Measurements from ENCODE around the gene FMO1. TPM values are rescaled to one million over a fixed set of nuclear protein-coding genes. Genes with fewer than 3 reads are reported as not detected.
A peak's percentile ranks its signal among the peaks of the same experiment; 100 is the strongest.

Gene FMO1
- total and polyA plus RNA-seq, 2 of the 8 experiments (the other 6 are each of a cell fraction or from before 2014, with no cell fraction given): 0.11 TPM; not detected in 1

GRCh38 chr1:171217658-171218443 lies 30.4 kb upstream of the FMO1 start:
- H4K91ac ChIP-seq (replicated peaks; ENCODE audit: insufficient read length, low read length): peak overlapping the region; percentile 59
- H3K27ac ChIP-seq (ENCODE audit: low read depth, low read length): no peak overlapping the region
- no peak for FAIRE-seq
- H3K4me2 ChIP-seq (ENCODE audit: insufficient read depth in 1 of 2, low read depth in 2 of 2, low read length in 2 of 2): no peak overlapping the region
- H2AFZ ChIP-seq (ENCODE audit: low read length): no peak overlapping the region
- ChIA-PET CTCF (ENCODE audit: partially characterized antibody) (interaction anchor here (0.6 to 1.6 kb wide), 5 partner anchors 9 to 825 kb away, joined by 3 to 5 read pairs (median 4); no protein-coding TSS in a partner anchor), POLR2A (ENCODE audit: partially characterized antibody) (interaction anchor here (0.6 kb wide), 1 partner anchor 96 kb away, joined by 3 read pairs; no protein-coding TSS in a partner anchor)
- 0 out of 2 replicates have a peak overlapping the region, but pooled peaks have one; percentile 75 for H2AK5ac ChIP-seq (ENCODE audit: low read depth, low read length)
- no peak overlapping the region for H3K14ac ChIP-seq (ENCODE audit: insufficient read length)
- peaks cover under 1 to 22% (median 17%) of the 10 kb centered on the region in 4 experiments; a peak in 6 of 7 replicates for H3K4me1 ChIP-seq (replicated peaks in 1 of 4; ENCODE audit: control insufficient read depth in 3 of 4, insufficient read depth in 4 of 4, low read length in 3 of 4)
- H2BK5ac ChIP-seq (ENCODE audit: low read depth, low read length): peak overlapping the region; percentile 38; the same call in 1 of the 2 replicates
- H2BK120ac ChIP-seq (replicated peaks; ENCODE audit: low read depth, low read length): peak overlapping the region; percentile 65
- H3K79me2 ChIP-seq (ENCODE audit: control insufficient read depth in 1 of 2, insufficient read depth in 2 of 2, low read length in 2 of 2): no peaks in the 10 kb centered on the region
- H3K56ac ChIP-seq (replicated peaks; ENCODE audit: insufficient read length, low read depth, low read length): no peak overlapping the region
- H3K79me1 ChIP-seq (ENCODE audit: low read depth, low read length): no peaks in the 10 kb centered on the region
- H3K4me3 ChIP-seq (ENCODE audit: extremely low read depth in 1 of 4, insufficient read depth in 2 of 4, low read depth in 3 of 4, low read length in 4 of 4): no peak overlapping the region
- no peaks in the 10 kb centered on the region for H3K27me3 ChIP-seq (replicated peaks in 1 of 4; ENCODE audit: control insufficient read depth in 3 of 4, extremely low read depth in 1 of 4, insufficient read depth in 3 of 4, low read length in 3 of 4)
- H2BK15ac ChIP-seq (ENCODE audit: low read length): no peak overlapping the region; the same call in 1 of the 2 replicates
- no peak overlapping the region for H3K23ac ChIP-seq (ENCODE audit: insufficient read length)
- peak overlapping the region; percentile 51; the same call in 1 of the 2 replicates for H2BK20ac ChIP-seq (ENCODE audit: low read length)
- H3K9ac ChIP-seq (replicated peaks in 1 of 4; ENCODE audit: extremely low read depth in 1 of 4, low read depth in 3 of 4, low read length in 3 of 4): no peak overlapping the region
- H2BK12ac ChIP-seq (ENCODE audit: low read depth, low read length): peak overlapping the region; percentile 10; the same call in 1 of the 2 replicates
- peaks cover 5 to 6% of the 10 kb centered on the region in 2 experiments; a peak in 2 of 4 replicates for H3K9me3 ChIP-seq (ENCODE audit: insufficient read depth in 2 of 2, low read depth in 1 of 2, low read length in 1 of 2)
- H4K5ac ChIP-seq (ENCODE audit: insufficient read length, low read depth, low read length): no peak overlapping the region
- H3K18ac ChIP-seq (ENCODE audit: extremely low read depth, low read length): peak overlapping the region; percentile 35
- no peak for DNase-seq (ENCODE audit: low read depth in 1 of 2, low spot score in 2 of 2)
- peaks cover 0 to 7% (median 3%) of the 10 kb centered on the region in 4 experiments; a peak in 2 of 8 replicates for H3K36me3 ChIP-seq (ENCODE audit: control insufficient read depth in 2 of 4, insufficient read depth in 4 of 4, low read length in 3 of 4)
- 91% methylated on average over 9 of the region's 9 CpGs; no CpG with 5 or more reads in 1 of the 2 experiments for WGBS, 2 experiments (ENCODE audit: extremely low coverage in 1 of 2, insufficient coverage in 1 of 2, insufficient read length in 1 of 2, insufficient replicate concordance in 2 of 2, low coverage in 1 of 2, low lambda C conversion rate in 2 of 2, missing lambda C conversion rate in 1 of 2)
- peak overlapping the region; percentile 64 for H3K4ac ChIP-seq (replicated peaks; ENCODE audit: insufficient read length, low read depth, low read length)
- H4K8ac ChIP-seq (ENCODE audit: extremely low read depth, insufficient read depth, low read length): no peak overlapping the region
- no peaks in the 10 kb centered on the region for H4K20me1 ChIP-seq (replicated peaks in 1 of 2; ENCODE audit: control insufficient read depth in 1 of 2, insufficient read depth in 2 of 2, low read length in 2 of 2)
- no peaks in the 10 kb centered on the region; the same call in 1 of the 2 replicates for H3K23me2 ChIP-seq (ENCODE audit: low read depth, low read length)
- no peak for TF ChIP-seq SIRT6 (IDR thresholded peaks at IDR 0.05; ENCODE audit: low read length)
- TF ChIP-seq NANOG (IDR thresholded peaks at IDR 0.05; ENCODE audit: insufficient read depth, low read depth, low read length, poor library complexity, severe bottlenecking): no peak
- no peak for TF ChIP-seq E2F6 (IDR thresholded peaks at IDR 0.05)
- no peak for TF ChIP-seq EZH2 (IDR thresholded peaks at IDR 0.05; ENCODE audit: low read depth, low read length, severe bottlenecking)
- TF ChIP-seq RXRA (IDR thresholded peaks at IDR 0.05; ENCODE audit: insufficient read depth, low read depth, low read length): no peak
- TF ChIP-seq KDM5A (IDR thresholded peaks at IDR 0.05; ENCODE audit: low read length): no peak
- TF ChIP-seq POLR2A (IDR thresholded peaks at IDR 0.05; ENCODE audit: control extremely low read depth in 1 of 2, low read depth in 2 of 2, low read length in 2 of 2): no peak
- no peak for TF ChIP-seq SUZ12 (IDR thresholded peaks at IDR 0.05; ENCODE audit: low read length)
- no peak for TF ChIP-seq FOSL1 (IDR thresholded peaks at IDR 0.05; ENCODE audit: insufficient read depth, low read depth, low read length)
- TF ChIP-seq BACH1 (IDR thresholded peaks at IDR 0.05; ENCODE audit: low read length): no peak
- no peak for TF ChIP-seq EP300 (IDR thresholded peaks at IDR 0.05; ENCODE audit: borderline replicate concordance in 1 of 2, low read depth in 2 of 2, low read length in 2 of 2)

Measured in H1 (cell line).